GM19395 (cell line): ENCODE measurements around the gene MICAL3.
"Not testable (repeated sequence)": the region's sequence is repeated elsewhere in the genome, so short reads cannot be mapped to it uniquely, and the experiment has no call there.

Source experiments
- ATAC-seq: cut with Tn5 transposase; IDR thresholded peaks from one replicate; pipeline ENCODE4 v1.9.1; 2021; ENCODE audit warnings: mild to moderate bottlenecking, moderate library complexity; ENCODE audit not compliant: unreplicated experiment

Gene MICAL3

DNA sequence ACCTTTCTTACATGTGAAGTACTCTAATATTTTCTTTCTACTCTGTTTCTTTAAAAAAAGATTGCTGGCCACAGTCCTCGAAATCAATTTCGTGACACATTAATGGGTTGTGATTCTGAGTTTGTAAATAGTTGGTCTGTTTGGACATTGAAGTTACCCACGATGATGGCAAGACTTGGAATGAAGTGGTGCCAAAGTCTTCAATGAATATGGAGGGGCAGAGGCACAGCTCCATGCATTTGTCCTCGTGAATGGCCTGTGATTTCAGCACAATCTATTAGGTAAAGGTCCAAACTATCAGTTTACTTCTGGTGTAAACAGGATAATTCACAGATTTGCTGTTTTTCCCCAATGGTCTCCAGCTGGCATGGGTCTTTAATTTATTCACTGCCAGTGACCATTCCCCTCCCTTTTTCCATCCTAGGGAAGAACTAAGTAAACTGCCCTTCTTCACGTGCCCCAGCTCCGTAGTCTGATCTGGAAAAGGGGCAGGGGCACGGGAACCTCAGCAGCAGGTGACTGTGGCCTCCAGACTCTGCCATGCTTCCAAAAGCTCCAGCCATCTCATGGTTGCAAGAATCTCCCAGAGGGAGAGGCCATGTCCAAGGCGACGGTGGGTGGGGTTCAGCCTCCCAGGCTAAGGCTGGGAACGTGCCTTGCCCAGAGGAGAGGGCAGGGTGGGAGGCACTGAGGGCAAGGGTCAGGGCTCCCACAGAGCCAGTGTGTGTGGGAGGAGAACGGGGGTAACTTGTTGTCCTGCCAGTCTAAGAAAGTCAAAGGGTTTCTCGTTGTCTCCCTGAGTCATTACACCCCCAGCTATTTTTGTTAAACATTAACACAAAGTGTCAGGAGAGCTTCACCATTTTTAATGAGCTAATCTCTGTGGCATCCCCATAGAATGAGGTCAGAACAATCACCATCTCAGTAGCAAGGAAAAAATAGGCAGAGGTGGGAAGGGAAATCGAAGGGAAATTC is 36.6 kb upstream of the MICAL3 start:
- ATAC-seq: no peak

- no peak for ATAC-seq
Observed at GRCh38 chr22:18059991-18060390, 35.6 kb upstream of the MICAL3 start.

GRCh38 chr22:18059473-18059872 is 35.1 kb upstream of the MICAL3 start:
- ATAC-seq: no peak

GRCh38 chr22:18059094-18059417 is 34.7 kb upstream of the MICAL3 start:
- ATAC-seq: no peak

GRCh38 chr22:18058371-18059093 is 34.2 kb upstream of the MICAL3 start:
- ATAC-seq: no peak

DNA sequence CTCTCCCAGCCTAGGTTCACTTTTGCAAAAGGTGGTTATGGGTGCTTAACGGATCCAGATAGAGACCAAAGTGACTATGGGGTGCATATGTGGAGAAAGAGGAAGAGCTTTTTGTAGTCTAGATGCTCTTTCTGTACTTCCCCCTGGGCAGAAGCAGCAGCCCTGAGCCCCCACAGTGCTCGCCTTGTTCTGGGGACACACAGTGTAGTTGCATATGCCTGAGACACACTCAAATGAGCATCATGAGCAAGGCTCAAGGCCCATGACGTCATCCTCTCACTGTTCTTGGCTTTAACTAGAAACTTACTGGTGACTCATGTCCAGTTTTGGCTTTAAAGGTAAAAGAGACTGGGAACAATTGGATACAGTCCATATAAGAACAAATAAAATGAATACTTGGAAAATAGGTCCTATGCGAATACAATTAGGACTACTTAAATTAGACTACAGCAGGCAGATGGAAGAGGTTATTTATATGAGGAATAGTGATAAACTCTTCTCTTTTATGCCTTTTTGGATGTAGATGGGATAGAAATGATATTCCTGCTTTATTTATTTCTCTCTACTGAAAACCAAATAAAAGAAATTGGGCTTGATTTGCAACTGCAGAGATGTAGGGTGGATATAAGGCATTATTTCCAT is 33.3 kb upstream of the MICAL3 start:
- ATAC-seq: peak; percentile 56

GRCh38 chr22:18056807-18057474 is 32.6 kb upstream of the MICAL3 start:
- peak; percentile 78 for ATAC-seq

- no peak for ATAC-seq
Observed at GRCh38 chr22:18056161-18056666, 31.9 kb upstream of the MICAL3 start.

GRCh38 chr22:18055619-18056160 is 31.3 kb upstream of the MICAL3 start:
- ATAC-seq: no peak

- not testable (repeated sequence) for ATAC-seq
Observed at GRCh38 chr22:18053216-18053946, 29.0 kb upstream of the MICAL3 start.

- not testable (repeated sequence) for ATAC-seq
Observed at GRCh38 chr22:18051113-18051512, 26.8 kb upstream of the MICAL3 start.

DNA sequence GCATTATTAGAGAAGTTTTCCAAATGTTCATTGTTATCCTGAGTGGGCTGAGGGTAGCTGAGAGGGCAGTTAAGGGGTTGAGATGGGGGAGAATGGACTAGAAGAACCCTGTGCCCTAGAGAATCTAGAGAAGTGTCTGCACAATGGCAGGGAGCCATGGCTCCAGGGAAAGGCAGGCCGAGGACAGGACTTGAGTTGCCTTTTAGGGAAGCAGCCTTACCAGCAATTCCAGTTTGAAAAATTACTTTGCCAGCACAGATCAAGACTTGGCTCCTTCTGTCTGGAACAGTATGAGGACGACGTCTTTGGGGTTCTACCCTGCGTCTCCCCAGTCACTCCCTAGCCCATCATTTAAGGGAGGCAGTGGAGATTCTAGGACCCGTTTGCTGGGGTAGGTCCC is 25.7 kb upstream of the MICAL3 start:
- ATAC-seq: no peak

DNA sequence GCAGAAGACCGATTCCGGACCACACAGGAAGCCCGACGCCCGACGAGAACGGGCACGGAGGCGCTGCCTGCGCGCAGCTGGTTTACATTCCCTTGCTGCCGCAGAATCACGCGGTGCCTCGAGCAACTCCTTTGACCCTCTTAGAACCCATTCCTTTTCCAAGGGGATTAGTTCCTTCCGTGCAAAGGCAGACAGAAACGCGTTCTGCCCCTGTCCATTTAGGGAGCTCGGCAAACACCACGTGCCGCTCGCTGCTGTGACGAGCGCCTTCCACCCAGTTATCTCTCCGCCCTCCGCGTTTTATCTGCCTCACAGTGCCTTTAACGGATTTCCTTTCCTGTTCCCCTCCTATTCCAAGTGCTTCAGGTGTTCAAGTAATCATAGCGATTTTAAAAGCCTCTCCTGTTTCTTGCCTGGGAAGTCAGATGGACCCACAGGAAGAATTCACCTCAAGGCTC is 24.1 kb upstream of the MICAL3 start:
- no peak for ATAC-seq

- no peak for ATAC-seq
Observed at GRCh38 chr22:18048041-18048440, 23.7 kb upstream of the MICAL3 start.

DNA sequence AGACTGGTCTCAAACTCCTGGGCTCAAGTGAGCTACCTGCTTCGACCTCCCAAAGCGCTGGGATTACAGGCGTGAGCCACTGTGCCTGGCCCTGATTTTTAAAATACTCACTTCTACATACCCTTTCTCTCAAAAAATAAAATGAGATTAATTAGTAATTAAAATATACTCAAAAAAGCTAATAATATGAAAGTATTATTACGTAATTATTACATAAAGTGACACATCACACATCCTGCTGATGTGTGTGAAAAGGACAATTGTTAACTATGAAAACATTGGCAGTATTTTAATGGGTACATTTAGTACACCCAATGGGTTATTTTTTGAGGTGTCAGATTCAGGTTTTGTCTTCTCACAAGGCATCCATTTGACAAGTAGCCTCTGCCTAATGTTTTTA is 21.4 kb upstream of the MICAL3 start:
- ATAC-seq: no peak

DNA sequence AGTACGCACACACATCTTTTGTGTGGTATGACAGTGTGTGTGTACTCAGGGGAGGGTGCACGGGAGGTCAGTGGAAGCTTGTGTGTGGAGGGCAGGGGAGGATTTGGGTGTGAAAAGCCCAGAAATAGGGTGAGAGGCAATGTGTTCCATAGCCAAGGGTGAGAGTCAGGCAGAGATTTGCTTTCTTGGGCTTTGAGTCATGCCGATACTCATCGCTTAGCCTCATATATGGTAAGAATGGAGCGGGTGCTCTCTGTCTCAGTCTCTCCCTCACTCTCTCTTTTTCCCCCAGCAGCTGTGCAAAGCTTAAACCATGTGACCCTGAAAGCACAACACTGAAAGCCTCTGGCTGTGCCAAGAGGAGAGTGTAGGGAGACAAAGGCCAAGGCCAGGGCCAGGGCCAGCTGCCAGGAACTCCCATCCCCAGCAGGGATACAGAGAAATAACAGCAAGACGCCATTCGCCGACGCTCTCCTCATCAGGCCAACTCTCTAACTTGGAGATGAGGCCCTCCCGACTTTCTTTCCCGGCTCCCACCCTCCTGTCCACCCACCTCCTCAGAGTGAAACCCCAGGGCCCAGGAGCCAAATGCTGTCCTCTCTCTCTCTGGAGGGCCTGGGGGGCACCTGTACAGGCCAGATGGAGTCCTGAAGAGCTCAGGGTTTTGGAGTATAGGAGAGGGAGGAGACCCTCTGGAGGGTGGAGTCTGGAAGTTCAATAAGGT is 20.3 kb upstream of the MICAL3 start:
- no peak for ATAC-seq

DNA sequence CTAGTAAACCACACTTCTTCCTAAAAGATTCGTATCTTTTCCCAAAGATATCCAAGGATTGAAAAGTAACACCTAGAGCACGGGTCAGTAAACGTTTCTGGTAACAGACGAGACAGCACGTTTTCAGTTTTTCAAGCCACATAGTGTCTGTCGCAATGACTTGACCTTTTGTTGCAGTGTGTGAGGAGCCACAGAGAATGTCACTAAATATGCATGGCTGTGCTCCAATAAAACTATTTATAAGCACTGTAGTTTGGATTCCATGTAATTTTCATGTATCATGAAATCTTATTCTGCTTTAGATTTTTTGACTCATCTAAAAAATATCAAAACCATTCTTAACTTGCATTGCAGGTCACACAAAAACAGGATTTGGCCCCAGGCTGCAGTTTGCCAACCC is 18.3 kb upstream of the MICAL3 start:
- ATAC-seq: no peak

DNA sequence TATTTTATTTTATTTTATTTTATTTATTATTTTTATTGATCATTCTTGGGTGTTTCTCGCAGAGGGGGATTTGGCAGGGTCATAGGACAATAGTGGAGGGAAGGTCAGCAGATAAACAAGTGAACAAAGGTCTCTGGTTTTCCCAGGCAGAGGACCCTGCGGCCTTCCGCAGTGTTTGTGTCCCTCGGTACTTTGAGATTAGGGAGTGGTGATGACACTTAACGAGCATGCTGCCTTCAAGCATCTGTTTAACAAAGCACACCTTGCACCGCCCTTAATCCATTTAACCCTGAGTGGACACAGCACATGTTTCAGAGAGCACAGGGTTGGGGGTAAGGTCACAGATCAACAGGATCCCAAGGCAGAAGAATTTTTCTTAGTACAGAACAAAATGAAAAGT is 16.5 kb upstream of the MICAL3 start:
- not testable (repeated sequence) for ATAC-seq

DNA sequence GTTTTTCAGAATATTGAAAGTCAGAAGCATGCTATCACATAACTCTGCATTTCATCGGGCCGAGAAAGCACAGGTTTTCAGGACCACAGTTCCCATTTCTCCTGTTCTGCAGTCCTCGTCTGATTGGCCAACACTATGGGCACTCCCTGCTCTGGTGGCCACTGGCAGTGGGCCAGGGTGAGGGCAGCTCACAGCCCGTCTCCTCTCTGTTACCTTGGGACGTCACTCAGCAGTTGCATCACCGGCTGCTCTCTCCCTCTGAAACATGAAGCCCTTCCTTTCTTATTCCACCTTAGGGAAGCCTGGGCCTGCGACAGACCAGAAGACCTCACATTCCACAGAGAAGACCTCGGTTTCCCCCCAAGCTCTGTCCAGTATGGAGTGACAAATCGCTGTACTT is 11.4 kb upstream of the MICAL3 start:
- ATAC-seq: no peak
